H1 (cell line): Measurements from ENCODE around the gene CCT4. TPM values are rescaled to one million over a fixed set of nuclear protein-coding genes. Genes with fewer than 3 reads are reported as not detected.

ENCODE experiments used
- BRCA1 ChIP-seq: IDR thresholded peaks from 2 replicates; pipeline ENCODE4 v1.6.1; 2012; ENCODE audit warnings: low read depth, low read length, improper control_type of control experiment
- HDAC2 ChIP-seq, 2 experiments: fragments of 300-600 bp in 1 of 2; sonication (generic) in 1 of 2; IDR thresholded peaks; 2 replicates each; pipeline ENCODE4 v1.6.1; 2011 to 2012; ENCODE audit warnings: low read depth in 2 of 2, low read length in 2 of 2, mild to moderate bottlenecking in 2 of 2, moderate library complexity in 2 of 2, borderline replicate concordance in 1 of 2, inconsistent platforms in 1 of 2
- KDM5A ChIP-seq: fragments of 200-600 bp; IDR thresholded peaks from 2 replicates; pipeline ENCODE4 v1.7.1; 2012; ENCODE audit warnings: mild to moderate bottlenecking, low read length, inconsistent platforms, mixed read lengths
- POU5F1 ChIP-seq: IDR thresholded peaks from 2 replicates; pipeline ENCODE4 v1.6.1; 2011; ENCODE audit warnings: low read depth, mild to moderate bottlenecking, low read length, moderate library complexity
- SP4 ChIP-seq: IDR thresholded peaks from 2 replicates; pipeline ENCODE4 v1.6.1; 2012; ENCODE audit warnings: low read length, inconsistent platforms
- polyA plus RNA-seq, 7 experiments: library from polyadenylated mRNA; depleted of rRNA in 3 of 7; stranded (reverse) in 5 of 7; unstranded in 2 of 7; fragments of >200 nt in 5 of 7; fragments of 200-250 nt in 2 of 7; gene quantifications; 1 replicate in 5 of 7; 2 replicates in 1 of 7; 4 replicates in 1 of 7; pipeline versions ENCODE4 v1.2.1 to v1.2.3, GENCODE V29; 2011 to 2013; ENCODE audit warnings: missing spikeins in 2 of 7, mixed read lengths in 2 of 7
- total RNA-seq: library from RNA; stranded (reverse); fragmentation: NEBNext Ultra II Directional; extraction: Animal tissue kit (Norgen Biotek cat#: 25700); gene quantifications from 2 replicates; pipeline ENCODE4 v1.2.1, GENCODE V29; 2021

The CCT4 gene
- total and polyA plus RNA-seq, 2 of the 8 experiments (the other 6 are each of a cell fraction or from before 2014, with no cell fraction given): 129 to 359 TPM

DNA sequence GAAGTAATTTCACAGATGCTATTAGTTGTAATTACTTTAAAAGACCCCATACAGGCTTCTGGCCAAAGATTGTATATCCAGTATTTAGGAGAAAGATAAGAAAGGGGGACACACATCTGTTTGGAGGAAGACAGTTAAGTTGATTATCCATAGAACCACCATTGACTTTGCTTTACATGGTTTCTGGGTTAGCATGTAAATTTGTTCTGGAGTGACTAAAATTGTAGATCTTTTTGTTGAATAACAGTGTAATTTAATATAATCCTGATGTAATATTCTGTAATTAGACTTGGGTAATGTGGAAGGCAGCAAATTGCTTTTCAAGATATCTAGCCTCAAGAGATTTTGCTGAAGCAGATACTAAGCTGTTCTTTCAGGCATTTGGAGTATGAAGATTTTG lies 34.3 kb upstream of the CCT4 start (continued):
- TF ChIP-seq POU5F1: no peak
- no peak for TF ChIP-seq BRCA1
- no peak for TF ChIP-seq HDAC2 (IDR thresholded peaks at IDR 0.05; ENCODE audit: borderline replicate concordance in 1 of 2, low read depth in 2 of 2, low read length in 2 of 2)
- no peak for TF ChIP-seq KDM5A
- TF ChIP-seq SP4: no peak
